GM21825 (cell line): ENCODE data around the gene ENAM.
A peak's percentile ranks its signal among the peaks of the same experiment; 100 is the strongest.

Experiments used
- ATAC-seq: cut with Tn5 transposase; IDR thresholded peaks from one replicate; pipeline ENCODE4 v1.9.1; 2021; ENCODE audit warnings: mild to moderate bottlenecking, moderate library complexity; ENCODE audit not compliant: unreplicated experiment

The ENAM gene

GRCh38 chr4:70628444-70628843 is at the start of gene ENAM:
TSS of gene ENAM (plus strand) at chr4:70628744. CDS start at chr4:70629501, 757 bp downstream.
- no peak for ATAC-seq

GRCh38 chr4:70581980-70582379 is 46.6 kb upstream of the ENAM start:
- no peak for ATAC-seq

- no peak for ATAC-seq
These were observed 44.4 kb upstream of the ENAM start for GRCh38 chr4:70583952-70584834.

- no peak for ATAC-seq
These were observed 41.7 kb upstream of the ENAM start for GRCh38 chr4:70586841-70587240.

GRCh38 chr4:70589785-70590184 is 38.8 kb upstream of the ENAM start:
- ATAC-seq, result peak; percentile 91

- no peak for ATAC-seq
These were observed 36.5 kb upstream of the ENAM start, which contains the start of gene AMBN for GRCh38 chr4:70591955-70592582. TSS of gene AMBN (plus strand) at chr4:70592256. CDS start at chr4:70592359, 103 bp downstream.

GRCh38 chr4:70594196-70594595 is 34.3 kb upstream of the ENAM start:
- no peak for ATAC-seq

- no peak for ATAC-seq
These were observed 28.2 kb upstream of the ENAM start for GRCh38 chr4:70600305-70600704.

- ATAC-seq, result no peak
These were observed 27.6 kb upstream of the ENAM start for GRCh38 chr4:70600977-70601376.

GRCh38 chr4:70601422-70602039 is 27.0 kb upstream of the ENAM start:
- peak; percentile 97 for ATAC-seq

- no peak for ATAC-seq
These were observed 24.7 kb upstream of the ENAM start for GRCh38 chr4:70603856-70604255.

GRCh38 chr4:70606459-70606858 is 22.1 kb upstream of the ENAM start:
- ATAC-seq, result no peak

GRCh38 chr4:70607334-70607853 is 21.1 kb upstream of the ENAM start:
- no peak for ATAC-seq

GRCh38 chr4:70608324-70608723 is 20.2 kb upstream of the ENAM start:
- no peak for ATAC-seq

- peak; percentile 57 for ATAC-seq
These were observed 15.0 kb upstream of the ENAM start for GRCh38 chr4:70613306-70614183.

GRCh38 chr4:70614184-70614555 is 14.4 kb upstream of the ENAM start:
- ATAC-seq, result no peak

GRCh38 chr4:70619288-70619687 is 9.3 kb upstream of the ENAM start:
- no peak for ATAC-seq

- no peak for ATAC-seq
These were observed 8.8 kb upstream of the ENAM start for GRCh38 chr4:70619778-70620177.

GRCh38 chr4:70623323-70623722 is 5.2 kb upstream of the ENAM start:
- no peak for ATAC-seq

- ATAC-seq, result no peak
These were observed 4.2 kb upstream of the ENAM start for GRCh38 chr4:70624226-70624793.
